ENCODE results near the gene SZT2.

- no peak for TF ChIP-seq CTCF (IDR thresholded peaks at IDR 0.05; ENCODE audit: borderline replicate concordance, extremely low read depth, low read length, poor library complexity, severe bottlenecking)
- TF ChIP-seq EZH2 (IDR thresholded peaks at IDR 0.05; ENCODE audit: borderline replicate concordance, low read depth, low read length, severe bottlenecking) = no peak
Measured at GRCh38 chr1:43392702-43393101, 3.0 kb downstream of the SZT2 start.
